Activated T-cell treated with anti-CD3 and anti-CD28 coated beads, Interleukin-2, amount 50 U/mL, for 24 hours (primary cell): ENCODE results near the gene IL36B.

ENCODE experiments used
- DNase-seq: peaks from one replicate; pipeline ENCODE4 v3.0.0-alpha.2; 2020
- H3K27ac Mint-ChIP-seq: 2 replicates; pipeline ENCODE4 v1.8.0; 2020; ENCODE audit warnings: mild to moderate bottlenecking, mixed read lengths
- H3K27me3 Mint-ChIP-seq: 2 replicates; pipeline ENCODE4 v1.8.0; 2020; ENCODE audit warnings: mixed read lengths
- H3K36me3 Mint-ChIP-seq: 2 replicates; pipeline ENCODE4 v1.8.0; 2020; ENCODE audit warnings: low read depth, mixed read lengths
- H3K4me1 Mint-ChIP-seq: 2 replicates; pipeline ENCODE4 v1.8.0; 2020; ENCODE audit warnings: low read depth, mixed read lengths
- H3K4me3 Mint-ChIP-seq: 2 replicates; pipeline ENCODE4 v1.8.0; 2020; ENCODE audit warnings: mild to moderate bottlenecking, moderate library complexity, mixed read lengths
- H3K9me3 Mint-ChIP-seq: 2 replicates; pipeline ENCODE4 v1.8.0; 2020; ENCODE audit warnings: mixed read lengths

IL36B gene

DNA sequence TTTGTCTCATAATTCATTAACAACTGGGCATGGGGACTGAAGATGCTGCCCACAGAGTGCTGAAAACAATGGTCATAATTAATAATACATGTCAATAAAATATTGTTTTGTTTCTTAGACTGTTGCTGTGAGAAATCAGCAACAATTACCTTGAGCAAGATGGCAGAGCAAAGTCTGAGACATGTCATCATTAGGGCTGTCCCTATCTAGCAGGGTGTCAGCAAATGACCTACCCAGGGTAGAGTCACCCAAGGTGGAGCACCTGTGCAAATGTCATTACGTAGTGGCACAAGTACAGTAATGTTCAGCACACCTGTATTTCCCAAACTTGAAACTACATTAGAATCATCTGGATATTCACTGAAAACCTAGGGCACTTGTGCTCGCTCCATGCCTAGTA, 58.0 kb downstream of the IL36B start:
- Mint-ChIP-seq H3K27me3 (no peaks in the 10 kb centered on the region), H3K4me1 (peaks cover 37% of the 10 kb centered on the region), H3K4me3 (no peak overlapping the region), H3K36me3 (peaks cover 6% of the 10 kb centered on the region), H3K9me3 (peaks cover 26% of the 10 kb centered on the region), H3K27ac (no peak overlapping the region)
- DNase-seq, result no peak

GRCh38 chr2:112993831-112994230, 58.8 kb downstream of the IL36B start:
- Mint-ChIP-seq H3K27me3 (no peaks in the 10 kb centered on the region), H3K4me3 (no peak overlapping the region), H3K9me3 (peaks cover 24% of the 10 kb centered on the region), H3K4me1 (peaks cover 37% of the 10 kb centered on the region), H3K36me3 (peaks cover 4% of the 10 kb centered on the region), H3K27ac (no peak overlapping the region)
- no peak for DNase-seq

DNA sequence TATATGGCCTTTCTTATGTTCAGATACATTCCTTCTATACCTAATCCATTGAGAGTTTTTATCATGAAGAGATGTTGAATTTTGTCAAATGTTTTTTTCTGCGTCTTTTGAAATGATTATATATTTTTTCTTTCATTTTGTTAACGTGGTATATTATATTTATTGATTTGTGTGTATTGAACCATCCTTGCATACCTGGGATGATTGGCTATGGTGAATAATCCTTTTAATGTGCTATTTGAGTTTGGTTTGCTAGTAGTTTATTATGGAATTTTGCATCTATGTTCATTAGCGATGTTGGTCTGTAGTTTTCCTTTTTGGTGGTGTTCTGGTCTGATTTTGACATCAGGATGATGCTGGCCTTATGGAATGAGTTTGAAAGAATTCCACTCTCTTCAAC, 63.1 kb downstream of the IL36B start:
- H3K9me3 Mint-ChIP-seq, result peaks cover 18% of the 10 kb centered on the region
- peaks cover 4% of the 10 kb centered on the region for H3K36me3 Mint-ChIP-seq
- DNase-seq, result no peak
- no peaks in the 10 kb centered on the region for H3K27me3 Mint-ChIP-seq
- H3K27ac Mint-ChIP-seq, result no peak overlapping the region
- no peak overlapping the region for H3K4me3 Mint-ChIP-seq
- peaks cover 19% of the 10 kb centered on the region for H3K4me1 Mint-ChIP-seq

DNA sequence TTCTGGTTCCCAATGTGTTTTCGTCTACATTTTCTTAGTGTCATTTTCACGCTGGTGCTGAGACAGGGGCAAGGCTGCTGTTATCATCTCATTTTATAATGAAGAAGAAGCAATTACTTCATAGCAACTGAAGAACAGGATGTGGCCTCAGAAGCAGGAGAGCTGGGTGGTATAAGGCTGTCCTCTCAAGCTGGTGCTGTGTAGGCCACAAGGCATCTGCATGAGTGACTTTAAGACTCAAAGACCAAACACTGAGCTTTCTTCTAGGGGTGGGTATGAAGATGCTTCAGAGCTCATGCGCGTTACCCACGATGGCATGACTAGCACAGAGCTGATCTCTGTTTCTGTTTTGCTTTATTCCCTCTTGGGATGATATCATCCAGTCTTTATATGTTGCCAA, 67.6 kb downstream of the IL36B start:
- no peaks in the 10 kb centered on the region for H3K27me3 Mint-ChIP-seq
- H3K4me1 Mint-ChIP-seq, result peaks cover 18% of the 10 kb centered on the region
- no peak overlapping the region for H3K4me3 Mint-ChIP-seq
- H3K27ac Mint-ChIP-seq, result peak overlapping the region; percentile 74
- peaks cover 7% of the 10 kb centered on the region for H3K9me3 Mint-ChIP-seq
- peak; percentile 51 for DNase-seq
- H3K36me3 Mint-ChIP-seq, result no peaks in the 10 kb centered on the region

DNA sequence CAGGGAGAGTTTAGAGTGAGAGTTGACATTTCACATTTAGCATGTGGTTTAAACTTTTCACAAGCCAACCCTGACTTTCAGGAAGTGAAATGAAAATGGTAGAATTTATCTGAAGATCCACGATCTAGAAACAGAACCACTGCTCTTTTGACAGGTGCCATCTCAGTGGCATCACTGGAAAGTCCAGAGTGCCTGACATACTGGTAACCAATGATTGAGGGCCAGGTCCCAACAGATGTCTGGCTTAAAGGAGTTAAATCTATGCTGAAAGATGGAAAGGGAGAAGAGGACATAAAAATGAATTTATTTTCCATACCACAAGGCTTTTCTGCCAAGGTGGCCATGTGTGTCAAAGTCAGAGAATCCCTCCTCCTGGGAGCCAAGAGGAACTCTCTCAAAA, 72.1 kb downstream of the IL36B start:
- no peak overlapping the region for H3K4me3 Mint-ChIP-seq
- H3K27ac Mint-ChIP-seq, result peak overlapping the region; percentile 55
- H3K4me1 Mint-ChIP-seq, result peaks cover 29% of the 10 kb centered on the region
- H3K36me3 Mint-ChIP-seq, result no peaks in the 10 kb centered on the region
- H3K9me3 Mint-ChIP-seq, result no peaks in the 10 kb centered on the region
- no peaks in the 10 kb centered on the region for H3K27me3 Mint-ChIP-seq
- no peak for DNase-seq

GRCh38 chr2:112979731-112980130, 72.9 kb downstream of the IL36B start:
- Mint-ChIP-seq H3K4me1 (peaks cover 23% of the 10 kb centered on the region), H3K9me3 (no peaks in the 10 kb centered on the region), H3K4me3 (no peak overlapping the region)

DNA sequence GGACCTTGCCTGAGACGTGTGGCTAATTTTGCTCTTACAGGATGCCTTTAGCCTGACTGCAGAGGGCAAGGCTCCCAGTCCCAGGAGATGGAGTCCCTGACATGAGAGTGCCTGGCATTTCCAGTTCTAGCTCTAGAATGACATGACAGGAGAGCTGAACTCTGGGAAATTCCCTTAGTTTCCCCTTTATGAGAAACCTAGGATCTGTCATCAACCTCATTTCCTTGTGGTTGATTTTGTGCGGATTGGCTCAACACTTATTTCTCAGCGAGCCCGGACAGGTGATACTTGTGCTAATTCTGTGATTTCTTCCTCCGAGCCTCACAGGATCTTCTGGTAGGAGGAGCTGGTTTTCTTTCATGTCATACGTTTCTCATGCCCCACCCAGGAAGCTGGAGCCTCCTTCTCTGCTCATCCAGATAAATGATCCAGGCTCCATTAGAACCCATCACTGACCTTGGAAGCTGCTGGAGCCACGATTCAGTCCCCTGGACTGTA, 75.1 kb downstream of the IL36B start, which contains the start of gene IL36G:
IL36G (plus strand) TSS at position 448 of the 498 bp plus-strand sequence. CDS start 633 bp downstream, outside the sequence.
- Mint-ChIP-seq H3K4me3 (no peak within 1 kb of the TSS), H3K36me3 (no peaks in the 10 kb centered on the region), H3K4me1 (peaks cover 20% of the 10 kb centered on the region), H3K9me3 (no peaks in the 10 kb centered on the region), H3K27me3 (no peaks in the 10 kb centered on the region), H3K27ac (no peak within 1 kb of the TSS)
- no peak for DNase-seq

More at GRCh38 chr2:112979731-112980130, 72.9 kb downstream of the IL36B start:
- Mint-ChIP-seq H3K36me3 (no peaks in the 10 kb centered on the region), H3K27ac (no peak overlapping the region), H3K27me3 (no peaks in the 10 kb centered on the region)
- no peak for DNase-seq
